ENCODE data around the gene G0S2. TPM values are rescaled to one million over a fixed set of nuclear protein-coding genes. Genes with fewer than 3 reads are reported as not detected.

The G0S2 gene
- total and polyA plus RNA-seq, 9 of the 15 experiments (the other 6 are each of a cell fraction or from before 2014, with no cell fraction given), result 0.18 to 65.6 (median 11.4) TPM

DNA sequence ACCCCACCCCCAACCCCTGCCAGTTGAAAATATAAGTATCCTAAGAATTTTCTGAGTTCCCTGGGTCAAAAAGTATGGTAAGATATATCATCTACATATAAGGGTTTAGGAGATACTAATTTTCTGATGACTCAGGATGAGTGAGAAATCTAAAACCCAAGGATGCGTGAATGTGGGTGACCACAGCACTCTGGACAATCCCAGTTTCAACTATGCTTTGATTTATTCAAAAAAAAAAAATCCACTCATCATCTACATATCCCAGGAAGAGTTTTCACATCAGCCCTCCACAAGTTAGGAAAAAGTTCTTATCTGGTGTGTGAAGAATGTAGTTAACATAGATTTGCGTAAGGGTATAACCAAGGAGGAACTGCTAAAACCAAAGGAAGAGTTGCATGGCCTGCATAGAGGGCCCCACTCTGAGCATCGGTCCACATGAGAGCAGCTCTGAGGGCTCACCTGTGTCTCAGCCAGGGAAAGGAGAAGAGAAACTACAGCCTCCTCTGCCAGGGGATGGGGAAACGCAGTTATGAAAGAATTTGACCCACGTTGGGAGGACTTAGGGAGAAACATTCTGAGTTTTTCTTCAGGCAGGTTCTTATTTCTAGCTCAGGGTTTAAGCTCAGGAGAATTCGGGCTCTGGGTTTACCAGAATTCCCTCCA, 41.7 kb upstream of the G0S2 start (continued):
- TF ChIP-seq, protein P1, sequence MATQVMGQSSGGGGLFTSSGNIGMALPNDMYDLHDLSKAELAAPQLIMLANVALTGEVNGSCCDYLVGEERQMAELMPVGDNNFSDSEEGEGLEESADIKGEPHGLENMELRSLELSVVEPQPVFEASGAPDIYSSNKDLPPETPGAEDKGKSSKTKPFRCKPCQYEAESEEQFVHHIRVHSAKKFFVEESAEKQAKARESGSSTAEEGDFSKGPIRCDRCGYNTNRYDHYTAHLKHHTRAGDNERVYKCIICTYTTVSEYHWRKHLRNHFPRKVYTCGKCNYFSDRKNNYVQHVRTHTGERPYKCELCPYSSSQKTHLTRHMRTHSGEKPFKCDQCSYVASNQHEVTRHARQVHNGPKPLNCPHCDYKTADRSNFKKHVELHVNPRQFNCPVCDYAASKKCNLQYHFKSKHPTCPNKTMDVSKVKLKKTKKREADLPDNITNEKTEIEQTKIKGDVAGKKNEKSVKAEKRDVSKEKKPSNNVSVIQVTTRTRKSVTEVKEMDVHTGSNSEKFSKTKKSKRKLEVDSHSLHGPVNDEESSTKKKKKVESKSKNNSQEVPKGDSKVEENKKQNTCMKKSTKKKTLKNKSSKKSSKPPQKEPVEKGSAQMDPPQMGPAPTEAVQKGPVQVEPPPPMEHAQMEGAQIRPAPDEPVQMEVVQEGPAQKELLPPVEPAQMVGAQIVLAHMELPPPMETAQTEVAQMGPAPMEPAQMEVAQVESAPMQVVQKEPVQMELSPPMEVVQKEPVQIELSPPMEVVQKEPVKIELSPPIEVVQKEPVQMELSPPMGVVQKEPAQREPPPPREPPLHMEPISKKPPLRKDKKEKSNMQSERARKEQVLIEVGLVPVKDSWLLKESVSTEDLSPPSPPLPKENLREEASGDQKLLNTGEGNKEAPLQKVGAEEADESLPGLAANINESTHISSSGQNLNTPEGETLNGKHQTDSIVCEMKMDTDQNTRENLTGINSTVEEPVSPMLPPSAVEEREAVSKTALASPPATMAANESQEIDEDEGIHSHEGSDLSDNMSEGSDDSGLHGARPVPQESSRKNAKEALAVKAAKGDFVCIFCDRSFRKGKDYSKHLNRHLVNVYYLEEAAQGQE (IDR thresholded peaks at IDR 0.05; ENCODE audit: borderline replicate concordance), result no peak
- TF ChIP-seq, protein P1 (CRISPR knock-in tag; IDR thresholded peaks at IDR 0.05; ENCODE audit: low read depth), result no peak
- TF ChIP-seq, protein P2, sequence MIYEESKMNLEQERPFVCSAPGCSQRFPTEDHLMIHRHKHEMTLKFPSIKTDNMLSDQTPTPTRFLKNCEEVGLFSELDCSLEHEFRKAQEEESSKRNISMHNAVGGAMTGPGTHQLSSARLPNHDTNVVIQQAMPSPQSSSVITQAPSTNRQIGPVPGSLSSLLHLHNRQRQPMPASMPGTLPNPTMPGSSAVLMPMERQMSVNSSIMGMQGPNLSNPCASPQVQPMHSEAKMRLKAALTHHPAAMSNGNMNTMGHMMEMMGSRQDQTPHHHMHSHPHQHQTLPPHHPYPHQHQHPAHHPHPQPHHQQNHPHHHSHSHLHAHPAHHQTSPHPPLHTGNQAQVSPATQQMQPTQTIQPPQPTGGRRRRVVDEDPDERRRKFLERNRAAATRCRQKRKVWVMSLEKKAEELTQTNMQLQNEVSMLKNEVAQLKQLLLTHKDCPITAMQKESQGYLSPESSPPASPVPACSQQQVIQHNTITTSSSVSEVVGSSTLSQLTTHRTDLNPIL (CRISPR knock-in tag; IDR thresholded peaks at IDR 0.05), result no peak
- TF ChIP-seq ZNF239 (CRISPR knock-in tag; IDR thresholded peaks at IDR 0.05), result no peak
- no peak for TF ChIP-seq MYC (IDR thresholded peaks at IDR 0.05; ENCODE audit: low read depth, low read length)
- TF ChIP-seq MYC (CRISPR knock-in tag; IDR thresholded peaks at IDR 0.05; ENCODE audit: borderline replicate concordance, low read depth), result no peak
- peak; percentile 13; the same call in 1 of the 2 replicates for TF ChIP-seq MAFK (IDR thresholded peaks at IDR 0.05; ENCODE audit: low read length)
- no peak for TF ChIP-seq TAF9B (IDR thresholded peaks at IDR 0.05; ENCODE audit: partially characterized antibody)
- TF ChIP-seq FOXM1 (IDR thresholded peaks at IDR 0.05; ENCODE audit: low read depth), result no peak
- no peak for TF ChIP-seq FOXM1 (CRISPR knock-in tag; IDR thresholded peaks at IDR 0.05; ENCODE audit: low read depth)
- peak; percentile 56; the same call in 1 of the 2 replicates for TF ChIP-seq C11orf30 (IDR thresholded peaks at IDR 0.05; ENCODE audit: low read depth)
- no peak for TF ChIP-seq SRSF3 (IDR thresholded peaks at IDR 0.05; ENCODE audit: insufficient read depth, low read length)
- TF ChIP-seq, protein P3, sequence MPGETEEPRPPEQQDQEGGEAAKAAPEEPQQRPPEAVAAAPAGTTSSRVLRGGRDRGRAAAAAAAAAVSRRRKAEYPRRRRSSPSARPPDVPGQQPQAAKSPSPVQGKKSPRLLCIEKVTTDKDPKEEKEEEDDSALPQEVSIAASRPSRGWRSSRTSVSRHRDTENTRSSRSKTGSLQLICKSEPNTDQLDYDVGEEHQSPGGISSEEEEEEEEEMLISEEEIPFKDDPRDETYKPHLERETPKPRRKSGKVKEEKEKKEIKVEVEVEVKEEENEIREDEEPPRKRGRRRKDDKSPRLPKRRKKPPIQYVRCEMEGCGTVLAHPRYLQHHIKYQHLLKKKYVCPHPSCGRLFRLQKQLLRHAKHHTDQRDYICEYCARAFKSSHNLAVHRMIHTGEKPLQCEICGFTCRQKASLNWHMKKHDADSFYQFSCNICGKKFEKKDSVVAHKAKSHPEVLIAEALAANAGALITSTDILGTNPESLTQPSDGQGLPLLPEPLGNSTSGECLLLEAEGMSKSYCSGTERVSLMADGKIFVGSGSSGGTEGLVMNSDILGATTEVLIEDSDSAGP (CRISPR knock-in tag; IDR thresholded peaks at IDR 0.05), result no peak
- TF ChIP-seq NFE2 (IDR thresholded peaks at IDR 0.05; ENCODE audit: low read depth), result 0 out of 2 replicates have a peak, but pooled peaks have one; percentile 12
- TF ChIP-seq PCBP1 (IDR thresholded peaks at IDR 0.05; ENCODE audit: low read depth, low read length, poor library complexity, severe bottlenecking), result no peak
- TF ChIP-seq MAFG (tag; conservative IDR thresholded peaks at IDR 0.05), result peak; percentile 55; the same call in 1 of the 2 replicates

Measured in K562 (cell line).